GM18498 (cell line): Measurements from ENCODE around the gene EPB41L4A.

Experiments used
- ATAC-seq: cut with Tn5 transposase; IDR thresholded peaks from one replicate; pipeline ENCODE4 v1.9.1; 2021; ENCODE audit warnings: mild to moderate bottlenecking, moderate library complexity; ENCODE audit not compliant: unreplicated experiment

Gene EPB41L4A

GRCh38 chr5:112165897-112166737 lies 253.0 kb downstream of the EPB41L4A start:
- ATAC-seq: no peak

DNA sequence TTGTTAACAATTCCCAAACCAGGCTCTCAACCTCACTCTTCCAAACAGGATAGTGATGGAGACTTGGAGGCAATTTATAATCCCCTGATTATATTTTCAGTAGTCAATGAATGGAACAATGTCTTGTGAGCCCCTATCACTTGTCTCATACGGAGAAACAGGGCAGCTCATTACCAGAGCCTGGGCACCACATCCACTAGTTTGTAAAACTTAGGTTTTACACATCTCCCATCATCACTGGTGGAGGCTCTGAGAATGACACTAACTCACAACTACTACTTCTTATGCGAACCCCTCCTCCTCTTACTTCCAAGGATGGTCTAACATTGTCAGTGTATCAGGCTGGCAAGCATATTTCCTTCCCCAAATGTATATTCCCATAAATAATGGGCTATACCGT lies 253.7 kb downstream of the EPB41L4A start:
- no peak for ATAC-seq

- ATAC-seq: no peak
These were observed 255.6 kb downstream of the EPB41L4A start for GRCh38 chr5:112163435-112163834.

GRCh38 chr5:112161392-112161748 lies 257.7 kb downstream of the EPB41L4A start:
- no peak for ATAC-seq

GRCh38 chr5:112160652-112161391 lies 258.3 kb downstream of the EPB41L4A start:
- peak; percentile 98 for ATAC-seq

GRCh38 chr5:112159435-112159834 lies 259.6 kb downstream of the EPB41L4A start:
- no peak for ATAC-seq

DNA sequence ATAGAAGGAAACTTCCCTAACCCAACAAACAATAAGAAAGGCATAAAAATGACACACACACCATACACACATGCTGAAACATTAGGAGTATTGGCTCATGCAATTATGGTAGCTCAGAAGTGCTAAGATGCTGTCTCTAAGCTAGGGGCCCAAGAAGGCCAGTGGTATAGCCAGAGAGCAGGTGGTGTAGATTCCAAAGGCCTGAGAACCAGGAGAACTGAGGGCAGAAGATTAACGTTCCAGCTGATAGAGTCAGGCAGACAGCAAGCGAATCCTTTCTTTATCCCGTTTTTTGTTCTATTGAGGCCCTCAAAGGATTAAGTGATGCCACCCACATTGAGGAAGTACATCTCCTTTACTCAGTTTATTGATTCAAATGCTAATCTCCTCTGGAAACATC lies 262.9 kb downstream of the EPB41L4A start:
- ATAC-seq: no peak

- no peak for ATAC-seq
These were observed 264.0 kb downstream of the EPB41L4A start for GRCh38 chr5:112154940-112155686.

GRCh38 chr5:112149727-112150126 lies 269.4 kb downstream of the EPB41L4A start:
- no peak for ATAC-seq

- ATAC-seq: peak; percentile 71
These were observed 272.5 kb downstream of the EPB41L4A start for GRCh38 chr5:112146323-112147226.

DNA sequence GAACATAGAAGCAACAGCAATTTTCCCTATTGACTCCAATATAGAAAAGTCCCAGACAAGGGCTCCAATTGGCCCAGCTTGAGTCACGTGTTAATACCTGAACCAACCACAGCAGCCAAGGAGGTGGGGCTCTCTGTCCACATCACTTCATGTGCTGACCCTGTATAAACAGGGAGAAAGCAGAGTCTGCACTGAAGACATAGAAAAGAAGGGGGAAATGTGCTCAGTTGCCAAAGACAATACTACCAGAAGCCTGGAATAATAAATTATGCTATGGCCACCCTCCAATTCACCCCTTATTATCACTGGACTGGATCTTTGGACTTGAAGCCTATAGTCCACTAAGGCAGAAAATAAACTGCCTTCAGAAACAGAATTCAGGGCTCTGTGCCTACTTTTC lies 275.4 kb downstream of the EPB41L4A start:
- ATAC-seq: no peak

GRCh38 chr5:112142769-112143270 lies 276.3 kb downstream of the EPB41L4A start:
- peak; percentile 49 for ATAC-seq

- ATAC-seq: no peak
These were observed 277.5 kb downstream of the EPB41L4A start for GRCh38 chr5:112141582-112141981.

DNA sequence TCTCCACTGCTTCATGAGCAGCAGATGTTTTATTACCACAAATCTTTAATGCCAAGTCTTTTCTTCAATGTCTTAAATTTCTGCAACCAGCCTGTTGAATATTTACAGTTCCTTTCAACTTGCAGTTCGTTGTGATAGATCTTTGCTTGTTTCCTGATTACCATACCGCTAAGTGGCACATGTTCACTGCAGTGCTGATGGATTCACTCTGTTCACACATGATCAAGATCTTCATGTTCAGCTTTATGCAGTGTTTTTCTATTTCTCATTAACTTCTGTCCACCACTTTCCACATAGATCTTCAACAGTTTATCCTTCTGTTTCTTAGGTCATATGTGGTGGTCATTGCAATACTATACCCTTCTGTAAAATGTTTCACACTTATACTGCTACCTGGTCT lies 280.6 kb downstream of the EPB41L4A start:
- no peak for ATAC-seq

DNA sequence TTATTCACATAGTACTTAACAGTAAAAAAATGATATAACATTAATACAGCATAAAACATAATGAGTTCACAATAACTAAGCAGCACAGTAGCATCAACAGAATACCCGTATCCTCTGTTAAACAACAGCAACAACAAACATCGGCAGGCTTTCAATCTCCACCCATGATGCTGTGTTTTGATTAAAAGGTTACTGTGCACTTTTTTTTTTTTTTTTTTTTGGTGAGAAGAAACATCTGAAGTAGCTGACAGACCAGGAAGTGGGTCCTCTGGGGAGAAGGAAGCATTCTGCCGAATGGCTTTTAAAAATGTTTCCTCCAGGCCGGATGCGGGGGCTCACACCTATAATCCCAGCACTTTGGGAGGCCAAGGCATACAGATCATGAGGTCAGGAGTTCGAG lies 282.3 kb downstream of the EPB41L4A start:
- ATAC-seq: no peak

DNA sequence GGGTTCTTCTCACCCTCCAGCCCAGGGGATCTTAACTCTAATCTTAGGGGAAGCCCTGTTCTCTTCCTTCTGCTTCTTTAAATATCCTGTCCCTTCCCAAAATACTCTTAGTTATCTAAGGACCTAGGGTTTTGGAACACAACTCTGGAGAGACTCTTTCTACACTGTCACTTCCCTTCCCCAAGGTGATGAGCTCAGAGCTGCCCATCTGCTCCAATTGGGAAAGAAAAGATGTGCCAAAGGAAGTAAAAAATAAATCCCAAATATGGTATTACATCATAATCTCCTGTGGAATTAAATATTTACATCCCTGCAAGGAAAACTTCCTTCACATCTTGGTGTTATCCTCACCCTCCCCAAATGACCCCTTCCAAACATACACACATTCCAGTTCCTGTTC lies 291.2 kb downstream of the EPB41L4A start:
- no peak for ATAC-seq

DNA sequence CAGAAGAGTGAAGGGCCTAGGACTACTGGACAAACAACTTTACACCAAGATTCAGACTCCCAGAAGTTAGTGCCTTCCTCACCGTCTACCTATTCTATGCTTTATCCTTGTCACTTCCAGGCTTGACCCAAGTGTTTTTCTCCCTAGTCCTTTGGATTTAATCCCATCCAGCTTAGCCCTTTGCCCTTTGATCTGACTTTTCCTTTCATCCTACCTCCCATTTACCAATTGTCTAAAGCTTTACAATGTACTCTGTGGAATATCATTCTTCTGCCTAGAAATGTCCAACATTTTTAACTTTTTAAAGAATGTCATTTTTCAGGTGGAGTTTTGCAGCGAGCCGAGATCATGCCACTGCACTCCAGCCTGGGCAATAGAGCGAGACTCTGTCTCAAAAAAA lies 292.1 kb downstream of the EPB41L4A start:
- ATAC-seq: no peak

- no peak for ATAC-seq
These were observed 293.2 kb downstream of the EPB41L4A start for GRCh38 chr5:112125903-112126302.

GRCh38 chr5:112124788-112125187 lies 294.3 kb downstream of the EPB41L4A start:
- ATAC-seq: no peak

DNA sequence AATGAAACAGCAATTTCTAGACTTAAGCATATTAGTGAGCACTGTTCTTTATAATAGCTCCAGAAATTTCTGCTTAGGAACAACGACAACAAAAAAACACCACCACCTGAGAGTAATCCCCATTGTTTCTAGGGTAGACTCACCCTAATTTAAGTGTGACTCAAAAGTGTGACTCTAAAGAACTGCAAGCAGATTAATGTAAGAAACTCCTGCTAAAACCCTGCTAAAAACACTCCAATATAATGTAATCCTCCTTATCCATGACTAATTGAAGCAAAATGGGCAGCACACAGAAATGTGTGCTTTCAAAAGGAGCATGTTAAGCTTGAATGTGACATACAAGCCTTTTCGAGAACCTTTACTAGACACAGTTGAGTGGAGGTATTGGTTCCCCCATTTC lies 296.0 kb downstream of the EPB41L4A start:
- ATAC-seq: no peak
